Endodermal cell (in vitro differentiated cells): ENCODE measurements around the gene XYLT1. TPM values are rescaled to one million over a fixed set of nuclear protein-coding genes. Genes with fewer than 3 reads are reported as not detected.

ENCODE experiments used
- DNase-seq: peaks from one replicate; pipeline ENCODE4 v3.0.0-alpha.2; 2017
- H3K27ac ChIP-seq: 2 replicates; pipeline ENCODE4 v1.5.1; 2013; ENCODE audit warnings: mild to moderate bottlenecking, low read depth, low read length, moderate library complexity
- H3K27me3 ChIP-seq: 2 replicates; pipeline ENCODE4 v1.6.1; 2013; ENCODE audit warnings: mild to moderate bottlenecking, low read length, moderate library complexity; ENCODE audit not compliant: insufficient read depth, control insufficient read depth, poor library complexity, severe bottlenecking
- H3K36me3 ChIP-seq: 2 replicates; pipeline ENCODE4 v1.7.0; 2013; ENCODE audit warnings: mild to moderate bottlenecking, low read length, moderate library complexity; ENCODE audit not compliant: control insufficient read depth, insufficient read depth
- H3K4me1 ChIP-seq: one replicate; pipeline ENCODE4 v1.7.0; 2013; ENCODE audit warnings: low read length; ENCODE audit not compliant: control insufficient read depth, insufficient read depth
- H3K4me3 ChIP-seq: 2 replicates; pipeline ENCODE4 v1.5.1; 2013; ENCODE audit warnings: mild to moderate bottlenecking, low read length, moderate library complexity
- H3K9ac ChIP-seq: 2 replicates; pipeline ENCODE4 v1.6.1; 2013; ENCODE audit warnings: mild to moderate bottlenecking, low read length, moderate library complexity; ENCODE audit not compliant: poor library complexity, severe bottlenecking; ENCODE audit errors: extremely low read depth
- H3K9me3 ChIP-seq: 2 replicates; pipeline ENCODE4 v1.6.1; 2013; ENCODE audit warnings: mild to moderate bottlenecking, low read length, moderate library complexity; ENCODE audit not compliant: control insufficient read depth
- H3K27ac Mint-ChIP-seq: 2 replicates; pipeline ENCODE4 v1.8.0; 2020; ENCODE audit warnings: mixed read lengths
- H3K27me3 Mint-ChIP-seq: 2 replicates; pipeline ENCODE4 v1.8.0; 2021; ENCODE audit warnings: mild to moderate bottlenecking, mixed read lengths; ENCODE audit not compliant: insufficient read depth
- H3K36me3 Mint-ChIP-seq: 2 replicates; pipeline ENCODE4 v1.8.0; 2020; ENCODE audit warnings: low read depth, mixed read lengths
- H3K4me1 Mint-ChIP-seq: 2 replicates; pipeline ENCODE4 v1.8.0; 2020; ENCODE audit warnings: mixed read lengths
- H3K4me3 Mint-ChIP-seq: 2 replicates; pipeline ENCODE4 v1.8.0; 2020; ENCODE audit warnings: mild to moderate bottlenecking, moderate library complexity, mixed read lengths
- H3K9me3 Mint-ChIP-seq: 2 replicates; pipeline ENCODE4 v1.8.0; 2020; ENCODE audit warnings: mild to moderate bottlenecking, mixed read lengths
- CTCF ChIP-seq: fragments of 200-600 bp; sonication (generic); conservative IDR thresholded peaks from 2 replicates; pipeline ENCODE4 v1.5.0; 2021; ENCODE audit warnings: antibody characterized with exemption, mild to moderate bottlenecking
- WGBS, 2 experiments: methylation state at CpG; one replicate each; pipeline versions ENCODE4 v1.1.5 to v1.1.7; 2013; ENCODE audit warnings: missing lambda C conversion rate in 2 of 2, mixed read lengths in 1 of 2; ENCODE audit not compliant: insufficient coverage in 1 of 2, insufficient read length in 1 of 2; 5-methylcytosine and 5-hydroxymethylcytosine counted together
- total RNA-seq, 2 donors: library from RNA; stranded (reverse); fragmentation: NEBNext Ultra II Directional in 1 of 2; extraction: Animal tissue kit (Norgen Biotek cat#: 25700) in 1 of 2; gene quantifications; 2 replicates in 1 of 2; 3 replicates in 1 of 2; pipeline ENCODE4 v1.2.1, GENCODE V29; 2021

Gene XYLT1
- total RNA-seq, 2 donors from 2014 or later: 26.8 to 28.5 TPM

- no peaks in the 10 kb centered on the region for H3K27me3 ChIP-seq
- H3K36me3 ChIP-seq: no peaks in the 10 kb centered on the region
- no peak overlapping the region for H3K4me3 ChIP-seq
- Mint-ChIP-seq H3K36me3 (no peaks in the 10 kb centered on the region), H3K4me1 (peaks cover 8% of the 10 kb centered on the region), H3K9me3 (no peaks in the 10 kb centered on the region), H3K27me3 (no peaks in the 10 kb centered on the region), H3K27ac (no peak overlapping the region), H3K4me3 (no peak overlapping the region)
- no peak overlapping the region for H3K27ac ChIP-seq
- H3K9ac ChIP-seq: no peak overlapping the region
- H3K9me3 ChIP-seq: no peaks in the 10 kb centered on the region
- WGBS, 2 experiments: 86 to 91% methylated on average over 8 of the region's 8 CpGs
- no peaks in the 10 kb centered on the region for H3K4me1 ChIP-seq
- TF ChIP-seq CTCF: no peak
- DNase-seq: no peak
These were observed 224.4 kb downstream of the XYLT1 start for GRCh38 chr16:17246268-17246885.

GRCh38 chr16:17245776-17246175 lies 225.0 kb downstream of the XYLT1 start:
- no peak overlapping the region for H3K27ac ChIP-seq
- H3K27me3 Mint-ChIP-seq: no peaks in the 10 kb centered on the region
- peak; percentile 60 for DNase-seq
- no peak overlapping the region for H3K4me3 Mint-ChIP-seq
- no peak overlapping the region for H3K4me3 ChIP-seq
- no peak overlapping the region for H3K9ac ChIP-seq
- WGBS, 2 experiments: 74 to 87% methylated on average over 3 to 6 of the region's 6 CpGs
- no peak overlapping the region for H3K27ac Mint-ChIP-seq
- no peak for TF ChIP-seq CTCF
- H3K9me3 ChIP-seq: no peaks in the 10 kb centered on the region
- H3K9me3 Mint-ChIP-seq: no peaks in the 10 kb centered on the region
- no peaks in the 10 kb centered on the region for H3K4me1 ChIP-seq
- no peaks in the 10 kb centered on the region for H3K36me3 Mint-ChIP-seq
- H3K36me3 ChIP-seq: no peaks in the 10 kb centered on the region
- no peaks in the 10 kb centered on the region for H3K27me3 ChIP-seq
- peaks cover 8% of the 10 kb centered on the region for H3K4me1 Mint-ChIP-seq

GRCh38 chr16:17244872-17245551 lies 225.7 kb downstream of the XYLT1 start:
- H3K9ac ChIP-seq: no peak overlapping the region
- Mint-ChIP-seq H3K4me1 (peaks cover 8% of the 10 kb centered on the region), H3K4me3 (no peak overlapping the region), H3K36me3 (no peaks in the 10 kb centered on the region), H3K27ac (no peak overlapping the region), H3K27me3 (no peaks in the 10 kb centered on the region), H3K9me3 (no peaks in the 10 kb centered on the region)
- H3K27ac ChIP-seq: no peak overlapping the region
- H3K4me1 ChIP-seq: no peaks in the 10 kb centered on the region
- TF ChIP-seq CTCF: no peak
- H3K27me3 ChIP-seq: no peaks in the 10 kb centered on the region
- no peak for DNase-seq
- no peak overlapping the region for H3K4me3 ChIP-seq
- no peaks in the 10 kb centered on the region for H3K36me3 ChIP-seq
- H3K9me3 ChIP-seq: no peaks in the 10 kb centered on the region
- 92 to 93% methylated on average over 8 to 9 of the region's 9 CpGs for WGBS, 2 experiments
